Vagina (tissue), 2 donors: Measurements from ENCODE around the gene DCHS1. TPM values are rescaled to one million over a fixed set of nuclear protein-coding genes. Genes with fewer than 3 reads are reported as not detected.
A peak's percentile ranks its signal among the peaks of the same experiment; 100 is the strongest.

Experiments used
- DNase-seq, 2 donors: peaks; one replicate each; pipeline ENCODE4 v3.0.0-alpha.2; 2017; ENCODE audit errors: extremely low spot score in 2 of 2
- H3K27ac ChIP-seq: fragments of 200-600 bp; sonication (generic); one replicate; pipeline ENCODE4 v1.5.1; 2019
- H3K27me3 ChIP-seq: fragments of 200-600 bp; sonication (generic); one replicate; pipeline ENCODE4 v1.5.1; 2019
- H3K36me3 ChIP-seq, 2 donors: fragments of 200-600 bp; sonication (generic); one replicate each; pipeline ENCODE4 v1.5.1; 2017 to 2019
- H3K4me1 ChIP-seq: fragments of 200-600 bp; sonication (generic); one replicate; pipeline ENCODE4 v1.5.1; 2019
- H3K4me3 ChIP-seq, 2 donors: fragments of 200-600 bp; sonication (generic); 1 replicate in 1 of 2; 2 replicates in 1 of 2; pipeline ENCODE4 v1.5.1; 2016 to 2019
- H3K9me3 ChIP-seq: fragments of 200-600 bp; sonication (generic); one replicate; pipeline ENCODE4 v1.5.1; 2019
- CTCF ChIP-seq, 3 experiments: fragments of 450-650 bp in 2 of 3; fragments of 200-600 bp in 1 of 3; sonication (generic) in 1 of 3; IDR thresholded peaks; one replicate each; pipeline ENCODE4 v1.5.1; 2017 to 2019; ENCODE audit warnings: antibody characterized with exemption in 3 of 3, mild to moderate bottlenecking in 2 of 3, moderate library complexity in 2 of 3
- POLR2A ChIP-seq, 2 donors: fragments of 450-650 bp; IDR thresholded peaks; one replicate each; pipeline ENCODE4 v1.6.1; 2017; ENCODE audit warnings: antibody characterized with exemption in 2 of 2, mild to moderate bottlenecking in 2 of 2, moderate library complexity in 2 of 2
- POLR2AphosphoS5 ChIP-seq, 2 donors: sonication (generic); formaldehyde crosslinking; IDR thresholded peaks; one replicate each; pipeline ENCODE4 v1.9.0; 2017; ENCODE audit warnings: antibody characterized with exemption in 2 of 2, mild to moderate bottlenecking in 2 of 2, low read depth in 1 of 2; ENCODE audit not compliant: insufficient read depth in 1 of 2
- intact Hi-C: fragments of 100-400 bp; cut with DNase I; formaldehyde crosslinking; loops from one replicate; pipeline ENCODE4 v1.15.1; 2023
- total RNA-seq: library from RNA; depleted of rRNA; stranded (reverse); fragments of >200 nt; gene quantifications from one replicate; pipeline ENCODE4 v1.2.3, GENCODE V29; 2016

DCHS1 gene
- total RNA-seq, 1 donor from 2014 or later = 28.7 TPM

GRCh38 chr11:6674219-6674597 lies 18.6 kb upstream of the DCHS1 start:
- Histone ChIP-seq H3K9me3 (no peaks in the 10 kb centered on the region), H3K27me3 (no peaks in the 10 kb centered on the region), H3K36me3 (no peaks in the 10 kb centered on the region), H3K4me1 (peaks cover 4% of the 10 kb centered on the region), H3K27ac (no peak overlapping the region), H3K4me3 (no peak overlapping the region)
- intact Hi-C loops = no loop called here
- DNase-seq = no peak
- TF ChIP-seq CTCF (IDR thresholded peaks at IDR 0.05) (no peak), POLR2A (IDR thresholded peaks at IDR 0.05) (no peak), POLR2AphosphoS5 (IDR thresholded peaks at IDR 0.05; ENCODE audit: insufficient read depth in 1 of 2, low read depth in 1 of 2) (no peak)

- H3K27ac ChIP-seq = no peak overlapping the region
- no peak for DNase-seq
- H3K9me3 ChIP-seq = no peaks in the 10 kb centered on the region
- peaks cover 4% of the 10 kb centered on the region for H3K4me1 ChIP-seq
- no peak overlapping the region for H3K4me3 ChIP-seq
- intact Hi-C loops = no loop called here
- H3K36me3 ChIP-seq = no peaks in the 10 kb centered on the region
- no peak for TF ChIP-seq POLR2AphosphoS5 (IDR thresholded peaks at IDR 0.05; ENCODE audit: insufficient read depth in 1 of 2, low read depth in 1 of 2)
- no peak for TF ChIP-seq POLR2A (IDR thresholded peaks at IDR 0.05)
- no peak for TF ChIP-seq CTCF (IDR thresholded peaks at IDR 0.05)
- H3K27me3 ChIP-seq = no peaks in the 10 kb centered on the region
Observed at GRCh38 chr11:6673523-6674218, 18.1 kb upstream of the DCHS1 start.

GRCh38 chr11:6671991-6672390 lies 16.4 kb upstream of the DCHS1 start:
- TF ChIP-seq POLR2AphosphoS5 (IDR thresholded peaks at IDR 0.05; ENCODE audit: insufficient read depth in 1 of 2, low read depth in 1 of 2) (no peak), CTCF (IDR thresholded peaks at IDR 0.05) (no peak), POLR2A (IDR thresholded peaks at IDR 0.05) (no peak)
- no peaks in the 10 kb centered on the region for H3K9me3 ChIP-seq
- no peak overlapping the region for H3K27ac ChIP-seq
- DNase-seq = no peak
- peaks cover 4% of the 10 kb centered on the region for H3K4me1 ChIP-seq
- H3K4me3 ChIP-seq = no peak overlapping the region
- intact Hi-C loops = no loop called here
- no peaks in the 10 kb centered on the region for H3K27me3 ChIP-seq
- H3K36me3 ChIP-seq = no peaks in the 10 kb centered on the region

GRCh38 chr11:6670202-6670830 lies 14.7 kb upstream of the DCHS1 start:
- Histone ChIP-seq H3K36me3 (no peaks in the 10 kb centered on the region), H3K9me3 (no peaks in the 10 kb centered on the region), H3K27ac (no peak overlapping the region), H3K4me3 (no peak overlapping the region), H3K27me3 (no peaks in the 10 kb centered on the region), H3K4me1 (peaks cover 4% of the 10 kb centered on the region)
- intact Hi-C loops = no loop called here
- TF ChIP-seq POLR2AphosphoS5 (IDR thresholded peaks at IDR 0.05; ENCODE audit: insufficient read depth in 1 of 2, low read depth in 1 of 2) = no peak
- no peak for DNase-seq

GRCh38 chr11:6667733-6668374 lies 12.2 kb upstream of the DCHS1 start:
- Histone ChIP-seq H3K27ac (no peak overlapping the region), H3K27me3 (no peaks in the 10 kb centered on the region), H3K4me3 (no peak overlapping the region), H3K9me3 (no peaks in the 10 kb centered on the region), H3K36me3 (no peaks in the 10 kb centered on the region), H3K4me1 (no peaks in the 10 kb centered on the region)
- TF ChIP-seq POLR2A (IDR thresholded peaks at IDR 0.05) = no peak
- TF ChIP-seq POLR2AphosphoS5 (IDR thresholded peaks at IDR 0.05; ENCODE audit: insufficient read depth in 1 of 2, low read depth in 1 of 2) = no peak
- TF ChIP-seq CTCF (IDR thresholded peaks at IDR 0.05) = peak in 2 of 3 experiments; percentile 38 to 50
- intact Hi-C loops = no loop called here
- DNase-seq = no peak
